ENCODE results near the gene ZNF491. TPM values are rescaled to one million over a fixed set of nuclear protein-coding genes. Genes with fewer than 3 reads are reported as not detected.

ZNF491 gene
- polyA plus RNA-seq (2013, experiment 1 of 2), result 1.7 TPM
- 1.1 TPM for polyA plus RNA-seq (2013, experiment 2 of 2)

DNA sequence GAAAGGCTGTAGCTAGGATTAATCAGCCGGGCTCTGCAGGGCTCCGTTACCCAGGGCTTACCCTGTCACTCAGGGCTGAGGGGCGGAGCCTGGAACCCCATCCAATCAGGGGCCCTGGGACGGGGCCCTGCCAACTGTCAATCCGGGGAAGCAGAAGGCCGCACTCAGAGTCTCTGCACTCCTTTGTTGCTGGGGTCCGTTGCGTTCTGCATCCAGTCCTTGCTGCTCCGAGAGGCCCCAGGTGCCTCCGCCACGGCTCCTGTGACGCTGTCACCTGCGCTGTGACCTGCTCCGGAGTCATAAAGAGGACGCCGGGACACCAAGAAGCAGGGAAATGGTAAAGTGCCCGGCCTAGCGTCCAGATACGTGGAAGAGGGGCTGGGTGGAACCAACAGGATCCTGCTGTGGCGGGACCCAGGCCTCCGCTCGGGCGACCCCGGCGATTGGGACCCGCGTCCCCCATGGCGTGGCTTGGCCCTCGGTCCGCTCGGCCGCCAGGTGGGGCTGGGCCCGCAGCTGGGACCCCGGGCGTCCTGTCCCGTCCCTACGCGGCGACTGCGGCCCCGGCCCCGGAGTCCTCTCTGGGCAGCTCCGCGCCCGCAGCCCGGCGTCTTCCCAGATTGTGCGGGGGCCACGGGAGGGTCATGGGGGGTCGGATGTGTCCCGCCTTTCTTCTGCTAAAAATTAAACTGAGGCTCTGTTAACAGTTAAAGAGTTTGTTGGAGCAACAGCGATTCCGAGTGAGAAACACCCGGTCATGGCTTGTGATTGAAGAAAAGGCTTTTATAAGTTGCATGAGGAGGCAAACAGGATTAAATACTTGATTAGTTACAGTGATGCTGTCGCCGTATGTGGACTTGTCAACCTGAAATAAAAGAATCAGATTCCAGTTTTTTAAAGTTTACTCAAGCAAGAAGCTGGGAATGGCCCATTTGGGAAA, at the start of gene ZNF491:
Gene ZNF491 (plus strand): TSS at position 133 of the 940 bp plus-strand sequence. CDS start 7,431 bp downstream, outside the sequence.
- Histone ChIP-seq H4K91ac (ENCODE audit: low read length) (no peak within 1 kb of the TSS), H3K4ac (ENCODE audit: low read depth in 1 of 2, low read length in 2 of 2) (no peak within 1 kb of the TSS), H3K9ac (ENCODE audit: low read length) (peak within 1 kb of the TSS; percentile 89), H2BK12ac (ENCODE audit: low read length in 2 of 2) (no peak within 1 kb of the TSS), H3K9me3 (ENCODE audit: control insufficient read depth, low read length) (peaks cover 21% of the 10 kb centered on the region), H3K79me1 (replicated peaks; ENCODE audit: low read length, poor library complexity, severe bottlenecking) (peaks cover 6% of the 10 kb centered on the region), H3K36me3 (ENCODE audit: control insufficient read depth in 1 of 2, insufficient read depth in 2 of 2, low read depth in 1 of 2, low read length in 2 of 2) (no peaks in the 10 kb centered on the region), H2AFZ (ENCODE audit: low read depth, low read length) (peak within 1 kb of the TSS; percentile 74), H3K27me3 (ENCODE audit: control insufficient read depth in 1 of 2, insufficient read depth in 1 of 2, low read length in 2 of 2) (no peaks in the 10 kb centered on the region), H2AK5ac (ENCODE audit: low read length, severe bottlenecking) (no peak within 1 kb of the TSS), H3K14ac (ENCODE audit: low read length in 2 of 2) (peak within 1 kb of the TSS in 1 of 2 experiments; percentile 45), H2BK120ac (ENCODE audit: low read depth, low read length) (no peak within 1 kb of the TSS), H3K4me1 (ENCODE audit: control insufficient read depth, insufficient read depth, low read depth, low read length) (peaks cover 10% of the 10 kb centered on the region), H3K18ac (ENCODE audit: low read depth in 1 of 2, low read length in 2 of 2) (peak within 1 kb of the TSS; percentile 14 to 79), H3K4me3 (ENCODE audit: insufficient read depth in 1 of 2, low read depth in 1 of 2, low read length in 2 of 2) (peak within 1 kb of the TSS; percentile 67 to 81), H2BK5ac (ENCODE audit: low read depth, low read length, poor library complexity, severe bottlenecking) (no peak within 1 kb of the TSS), H3K4me2 (ENCODE audit: low read length, poor library complexity, severe bottlenecking) (peak within 1 kb of the TSS; percentile 78), H2BK15ac (ENCODE audit: low read depth, poor library complexity, severe bottlenecking) (no peak within 1 kb of the TSS), H4K8ac (ENCODE audit: low read length) (peak within 1 kb of the TSS; percentile 76), H3K23ac (ENCODE audit: low read length in 2 of 2) (no peak within 1 kb of the TSS), H3K27ac (ENCODE audit: low read length, poor library complexity, severe bottlenecking) (peak within 1 kb of the TSS; percentile 74)
- peak; percentile 92 for DNase-seq
- WGBS, result 2% methylated on average over 56 of the region's 56 CpGs

DNA sequence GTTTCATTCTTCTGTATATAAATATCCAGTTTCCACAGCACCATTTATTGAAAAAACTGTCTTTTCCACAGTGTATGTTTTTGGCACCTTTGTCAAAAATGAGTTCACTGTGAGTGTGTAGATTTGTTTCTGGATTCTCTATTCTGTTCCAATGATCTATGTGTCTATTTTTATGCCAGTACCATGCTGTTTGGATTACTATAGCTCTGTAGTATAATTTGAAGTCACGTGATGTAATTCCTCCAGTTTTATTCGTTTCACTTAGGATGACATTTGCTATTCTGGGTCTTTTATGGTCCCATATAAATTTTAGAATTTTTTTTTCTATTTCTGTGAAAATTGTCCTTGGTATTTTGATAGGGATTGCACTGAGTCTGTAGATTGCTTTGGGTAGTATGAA, 48.6 kb upstream of the ZNF491 start:
- H3K79me1 ChIP-seq (replicated peaks; ENCODE audit: low read length, poor library complexity, severe bottlenecking), result no peaks in the 10 kb centered on the region
- H3K18ac ChIP-seq (ENCODE audit: low read depth in 1 of 2, low read length in 2 of 2), result no peak overlapping the region
- DNase-seq, result no peak
- H2AK5ac ChIP-seq (ENCODE audit: low read length, severe bottlenecking), result no peak overlapping the region
- H3K36me3 ChIP-seq (ENCODE audit: control insufficient read depth in 1 of 2, insufficient read depth in 2 of 2, low read depth in 1 of 2, low read length in 2 of 2), result no peaks in the 10 kb centered on the region
- H4K8ac ChIP-seq (ENCODE audit: low read length), result no peak overlapping the region
- WGBS, result no CpG with 5 or more reads among the region's 2 CpGs
- H2BK15ac ChIP-seq (ENCODE audit: low read depth, poor library complexity, severe bottlenecking), result no peak overlapping the region
- no peak overlapping the region for H3K4ac ChIP-seq (ENCODE audit: low read depth in 1 of 2, low read length in 2 of 2)
- H2BK5ac ChIP-seq (ENCODE audit: low read depth, low read length, poor library complexity, severe bottlenecking), result no peak overlapping the region
- no peak overlapping the region for H2BK120ac ChIP-seq (ENCODE audit: low read depth, low read length)
- H3K27me3 ChIP-seq (ENCODE audit: control insufficient read depth in 1 of 2, insufficient read depth in 1 of 2, low read length in 2 of 2), result no peaks in the 10 kb centered on the region
- no peak overlapping the region for H4K91ac ChIP-seq (ENCODE audit: low read length)
- H3K9ac ChIP-seq (ENCODE audit: low read length), result no peak overlapping the region
- no peak overlapping the region for H3K23ac ChIP-seq (ENCODE audit: low read length in 2 of 2)
- no peak overlapping the region for H3K14ac ChIP-seq (ENCODE audit: low read length in 2 of 2)
- peaks cover 76% of the 10 kb centered on the region for H3K9me3 ChIP-seq (ENCODE audit: control insufficient read depth, low read length)
- H3K4me1 ChIP-seq (ENCODE audit: control insufficient read depth, insufficient read depth, low read depth, low read length), result no peaks in the 10 kb centered on the region
- no peak overlapping the region for H3K4me3 ChIP-seq (ENCODE audit: insufficient read depth in 1 of 2, low read depth in 1 of 2, low read length in 2 of 2)
- H2BK12ac ChIP-seq (ENCODE audit: low read length in 2 of 2), result no peak overlapping the region
- no peak overlapping the region for H2AFZ ChIP-seq (ENCODE audit: low read depth, low read length)
- no peak overlapping the region for H3K27ac ChIP-seq (ENCODE audit: low read length, poor library complexity, severe bottlenecking)
- H3K4me2 ChIP-seq (ENCODE audit: low read length, poor library complexity, severe bottlenecking), result no peak overlapping the region

DNA sequence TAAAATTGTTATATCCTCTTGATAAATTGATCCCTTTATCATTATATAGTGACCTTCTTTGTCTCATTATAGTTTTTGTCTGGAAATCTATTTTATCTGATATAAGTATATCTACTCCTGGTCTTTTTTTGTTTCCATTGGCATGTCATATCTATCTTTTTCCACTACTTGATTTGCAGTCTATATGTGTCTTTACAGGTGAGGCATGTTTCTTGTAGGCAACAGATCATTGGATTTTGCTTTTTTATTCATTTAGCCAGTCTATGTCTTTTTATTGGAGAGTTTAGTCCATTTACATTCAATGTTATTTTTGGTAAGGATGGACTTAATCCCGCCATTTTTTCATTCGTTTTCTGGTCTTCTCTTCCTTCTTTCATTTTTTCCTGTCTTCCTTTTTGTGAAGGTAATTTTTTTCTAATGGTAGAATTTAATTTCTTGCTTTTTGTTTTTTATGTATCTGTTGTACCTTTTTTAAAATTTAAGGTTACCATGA, 46.0 kb upstream of the ZNF491 start:
- no peak overlapping the region for H3K23ac ChIP-seq (ENCODE audit: low read length in 2 of 2)
- WGBS, result no CpG with 5 or more reads among the region's 2 CpGs
- H3K27me3 ChIP-seq (ENCODE audit: control insufficient read depth in 1 of 2, insufficient read depth in 1 of 2, low read length in 2 of 2), result no peaks in the 10 kb centered on the region
- H2AK5ac ChIP-seq (ENCODE audit: low read length, severe bottlenecking), result no peak overlapping the region
- H2BK5ac ChIP-seq (ENCODE audit: low read depth, low read length, poor library complexity, severe bottlenecking), result no peak overlapping the region
- no peak overlapping the region for H3K4me3 ChIP-seq (ENCODE audit: insufficient read depth in 1 of 2, low read depth in 1 of 2, low read length in 2 of 2)
- no peaks in the 10 kb centered on the region for H3K4me1 ChIP-seq (ENCODE audit: control insufficient read depth, insufficient read depth, low read depth, low read length)
- H3K4ac ChIP-seq (ENCODE audit: low read depth in 1 of 2, low read length in 2 of 2), result no peak overlapping the region
- no peak overlapping the region for H4K91ac ChIP-seq (ENCODE audit: low read length)
- no peak overlapping the region for H4K8ac ChIP-seq (ENCODE audit: low read length)
- no peak overlapping the region for H2BK120ac ChIP-seq (ENCODE audit: low read depth, low read length)
- no peak overlapping the region for H3K4me2 ChIP-seq (ENCODE audit: low read length, poor library complexity, severe bottlenecking)
- no peaks in the 10 kb centered on the region for H3K79me1 ChIP-seq (replicated peaks; ENCODE audit: low read length, poor library complexity, severe bottlenecking)
- peaks cover 81% of the 10 kb centered on the region for H3K9me3 ChIP-seq (ENCODE audit: control insufficient read depth, low read length)
- H3K9ac ChIP-seq (ENCODE audit: low read length), result no peak overlapping the region
- no peak overlapping the region for H2BK12ac ChIP-seq (ENCODE audit: low read length in 2 of 2)
- H2AFZ ChIP-seq (ENCODE audit: low read depth, low read length), result no peak overlapping the region
- no peak overlapping the region for H3K18ac ChIP-seq (ENCODE audit: low read depth in 1 of 2, low read length in 2 of 2)
- no peak overlapping the region for H3K27ac ChIP-seq (ENCODE audit: low read length, poor library complexity, severe bottlenecking)
- no peak overlapping the region for H3K14ac ChIP-seq (ENCODE audit: low read length in 2 of 2)
- DNase-seq, result no peak
- no peaks in the 10 kb centered on the region for H3K36me3 ChIP-seq (ENCODE audit: control insufficient read depth in 1 of 2, insufficient read depth in 2 of 2, low read depth in 1 of 2, low read length in 2 of 2)
- H2BK15ac ChIP-seq (ENCODE audit: low read depth, poor library complexity, severe bottlenecking), result no peak overlapping the region

DNA sequence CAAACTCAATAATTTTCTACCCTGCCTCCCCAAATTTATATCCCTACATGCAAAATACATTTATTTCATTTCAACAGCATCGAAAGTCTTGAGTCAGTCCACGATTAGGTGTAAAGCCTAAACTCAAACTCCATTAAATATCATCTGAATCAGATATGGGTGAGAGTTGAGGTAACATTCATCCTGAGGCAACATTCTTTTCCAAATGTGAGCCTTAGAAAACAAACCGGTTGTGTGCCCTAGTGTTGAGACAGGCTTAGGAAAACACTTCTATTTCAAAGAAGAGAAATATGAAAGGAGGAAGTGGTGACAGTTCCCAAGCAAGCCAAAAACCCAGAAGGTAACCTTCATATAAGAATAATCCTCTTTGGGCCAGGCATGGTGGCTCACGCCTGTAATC, 43.7 kb upstream of the ZNF491 start:
- H4K91ac ChIP-seq (ENCODE audit: low read length), result no peak overlapping the region
- no peak overlapping the region for H3K18ac ChIP-seq (ENCODE audit: low read depth in 1 of 2, low read length in 2 of 2)
- no peaks in the 10 kb centered on the region for H3K36me3 ChIP-seq (ENCODE audit: control insufficient read depth in 1 of 2, insufficient read depth in 2 of 2, low read depth in 1 of 2, low read length in 2 of 2)
- no peak overlapping the region for H2BK120ac ChIP-seq (ENCODE audit: low read depth, low read length)
- H3K14ac ChIP-seq (ENCODE audit: low read length in 2 of 2), result no peak overlapping the region
- no peak overlapping the region for H3K23ac ChIP-seq (ENCODE audit: low read length in 2 of 2)
- no peak overlapping the region for H3K27ac ChIP-seq (ENCODE audit: low read length, poor library complexity, severe bottlenecking)
- H3K27me3 ChIP-seq (ENCODE audit: control insufficient read depth in 1 of 2, insufficient read depth in 1 of 2, low read length in 2 of 2), result no peaks in the 10 kb centered on the region
- WGBS, result 96% methylated on average over 2 of the region's 4 CpGs
- H2AFZ ChIP-seq (ENCODE audit: low read depth, low read length), result no peak overlapping the region
- H4K8ac ChIP-seq (ENCODE audit: low read length), result no peak overlapping the region
- H3K9me3 ChIP-seq (ENCODE audit: control insufficient read depth, low read length), result peaks cover 67% of the 10 kb centered on the region
- no peak overlapping the region for H2AK5ac ChIP-seq (ENCODE audit: low read length, severe bottlenecking)
- no peak overlapping the region for H2BK15ac ChIP-seq (ENCODE audit: low read depth, poor library complexity, severe bottlenecking)
- no peaks in the 10 kb centered on the region for H3K4me1 ChIP-seq (ENCODE audit: control insufficient read depth, insufficient read depth, low read depth, low read length)
- no peak for DNase-seq
- no peak overlapping the region for H2BK12ac ChIP-seq (ENCODE audit: low read length in 2 of 2)
- no peak overlapping the region for H3K4me3 ChIP-seq (ENCODE audit: insufficient read depth in 1 of 2, low read depth in 1 of 2, low read length in 2 of 2)
- H3K4me2 ChIP-seq (ENCODE audit: low read length, poor library complexity, severe bottlenecking), result no peak overlapping the region
- H3K9ac ChIP-seq (ENCODE audit: low read length), result no peak overlapping the region
- no peaks in the 10 kb centered on the region for H3K79me1 ChIP-seq (replicated peaks; ENCODE audit: low read length, poor library complexity, severe bottlenecking)
- H3K4ac ChIP-seq (ENCODE audit: low read depth in 1 of 2, low read length in 2 of 2), result no peak overlapping the region
- no peak overlapping the region for H2BK5ac ChIP-seq (ENCODE audit: low read depth, low read length, poor library complexity, severe bottlenecking)

Measured in mesenchymal stem cell (in vitro differentiated cells and primary cell).